H1 (cell line): ENCODE results near the gene SFMBT2. TPM values are rescaled to one million over a fixed set of nuclear protein-coding genes. Genes with fewer than 3 reads are reported as not detected.

Experiments used
- CTCF ChIA-PET: fragments of 300-600 bp; sonication (Branson Sonifier 250); formaldehyde crosslinking; loops from one replicate; lab custom pipeline; 2021; ENCODE audit not compliant: partially characterized antibody; lab: Charles Lee
- POLR2A ChIA-PET: fragments of 300-600 bp; sonication (Branson Sonifier 250); formaldehyde crosslinking; loops from one replicate; lab custom pipeline; 2021; ENCODE audit warnings: inconsistent platforms; ENCODE audit not compliant: partially characterized antibody; lab: Charles Lee
- DNase-seq, 2 experiments: peaks; one replicate each; pipeline versions ENCODE4 v3.0.0 to v3.0.0-alpha.2; 2010 to 2022; ENCODE audit warnings: low spot score in 2 of 2, low read depth in 1 of 2, mixed read lengths in 1 of 2
- FAIRE-seq: peaks from 2 replicates; lab custom pipeline; 2011; peaks lifted over from hg19 to GRCh38; lab: Jason Lieb, UNC
- H2AFZ ChIP-seq: 2 replicates; pipeline ENCODE4 v1.8.1; 2012; ENCODE audit warnings: low read length, inconsistent platforms
- H2AK5ac ChIP-seq: 2 replicates; pipeline ENCODE4 v1.6.1; 2013; ENCODE audit warnings: low read depth, low read length
- H2BK120ac ChIP-seq: replicated peaks from 2 replicates; pipeline ENCODE3; 2013; ENCODE audit warnings: low read depth, low read length, inconsistent platforms
- H2BK12ac ChIP-seq: 2 replicates; pipeline ENCODE4 v1.6.1; 2013; ENCODE audit warnings: low read depth, low read length
- H2BK15ac ChIP-seq: 2 replicates; pipeline ENCODE4 v1.6.1; 2013; ENCODE audit warnings: low read length
- H2BK20ac ChIP-seq: 2 replicates; pipeline ENCODE4 v1.6.1; 2013; ENCODE audit warnings: low read length
- H2BK5ac ChIP-seq: 2 replicates; pipeline ENCODE4 v1.6.1; 2013; ENCODE audit warnings: low read depth, low read length
- H3K14ac ChIP-seq: 2 replicates; pipeline ENCODE4 v1.6.1; 2013; ENCODE audit warnings: inconsistent platforms; ENCODE audit not compliant: insufficient read length
- H3K18ac ChIP-seq: 2 replicates; pipeline ENCODE4 v1.6.1; 2013; ENCODE audit warnings: low read length; ENCODE audit errors: extremely low read depth
- H3K23ac ChIP-seq: 2 replicates; pipeline ENCODE4 v1.6.1; 2013; ENCODE audit warnings: inconsistent platforms; ENCODE audit not compliant: insufficient read length
- H3K23me2 ChIP-seq: 2 replicates; pipeline ENCODE4 v1.6.1; 2013; ENCODE audit warnings: low read depth, low read length
- H3K27ac ChIP-seq: 2 replicates; pipeline ENCODE4 v1.6.1; 2011; ENCODE audit warnings: low read depth, low read length, inconsistent platforms
- H3K27me3 ChIP-seq, 4 experiments: replicated peaks in 1 of 4; 1 replicate in 1 of 4; 2 replicates in 3 of 4; pipeline versions ENCODE4 v1.6.1 to v1.8.1; 2011 to 2013; ENCODE audit warnings: low read length in 3 of 4, mild to moderate bottlenecking in 3 of 4, inconsistent platforms in 2 of 4, mixed read lengths in 2 of 4, moderate library complexity in 1 of 4; ENCODE audit not compliant: control insufficient read depth in 3 of 4, insufficient read depth in 3 of 4; ENCODE audit errors: extremely low read depth in 1 of 4
- H3K36me3 ChIP-seq, 4 experiments: 2 replicates each; pipeline versions ENCODE4 v1.6.1 to v1.8.1; 2011 to 2013; ENCODE audit warnings: mild to moderate bottlenecking in 4 of 4, low read length in 3 of 4, moderate library complexity in 2 of 4, control low read depth in 1 of 4, inconsistent platforms in 1 of 4; ENCODE audit not compliant: insufficient read depth in 4 of 4, control insufficient read depth in 2 of 4
- H3K4ac ChIP-seq: replicated peaks from 2 replicates; pipeline ENCODE3; 2013; ENCODE audit warnings: low read length, low read depth, mixed read lengths, inconsistent platforms; ENCODE audit not compliant: insufficient read length
- H3K4me1 ChIP-seq, 4 experiments: replicated peaks in 1 of 4; 1 replicate in 1 of 4; 2 replicates in 3 of 4; pipeline versions ENCODE4 v1.6.1 to v1.8.1; 2011 to 2013; ENCODE audit warnings: low read length in 3 of 4, inconsistent platforms in 2 of 4, mixed read lengths in 1 of 4; ENCODE audit not compliant: insufficient read depth in 4 of 4, control insufficient read depth in 3 of 4
- H3K4me2 ChIP-seq, 2 experiments: 2 replicates each; pipeline versions ENCODE4 v1.6.1 to v1.8.1; 2011 to 2013; ENCODE audit warnings: low read depth in 2 of 2, low read length in 2 of 2, control low read depth in 1 of 2, inconsistent platforms in 1 of 2, mild to moderate bottlenecking in 1 of 2; ENCODE audit not compliant: insufficient read depth in 1 of 2
- H3K4me3 ChIP-seq, 4 experiments: fragments of 200-600, 300-600 bp in 1 of 4; sonication (generic), shearing (Covaris generic), sonication (Bioruptor Twin) in 1 of 4; 2 replicates each; pipeline versions ENCODE4 v1.5.1 to v1.8.1; 2011 to 2016; ENCODE audit warnings: low read length in 4 of 4, low read depth in 3 of 4, control low read depth in 2 of 4, inconsistent platforms in 2 of 4, mild to moderate bottlenecking in 2 of 4, mixed read lengths in 1 of 4, moderate library complexity in 1 of 4; ENCODE audit not compliant: insufficient read depth in 2 of 4; ENCODE audit errors: extremely low read depth in 1 of 4
- H3K56ac ChIP-seq: replicated peaks from 2 replicates; pipeline ENCODE3; 2013; ENCODE audit warnings: low read depth, mild to moderate bottlenecking, mixed read lengths, low read length, inconsistent platforms; ENCODE audit not compliant: insufficient read length
- H3K79me1 ChIP-seq: 2 replicates; pipeline ENCODE4 v1.6.1; 2013; ENCODE audit warnings: low read depth, low read length, control low read depth
- H3K79me2 ChIP-seq, 2 experiments: 2 replicates each; pipeline versions ENCODE4 v1.6.1 to v1.8.1; 2012 to 2013; ENCODE audit warnings: low read length in 2 of 2, mild to moderate bottlenecking in 2 of 2, inconsistent platforms in 1 of 2; ENCODE audit not compliant: insufficient read depth in 2 of 2, control insufficient read depth in 1 of 2
- H3K9ac ChIP-seq, 4 experiments: replicated peaks in 1 of 4; 1 replicate in 1 of 4; 2 replicates in 3 of 4; pipeline versions ENCODE4 v1.6.1 to v1.8.1; 2011 to 2013; ENCODE audit warnings: low read depth in 3 of 4, low read length in 3 of 4, control low read depth in 2 of 4, mild to moderate bottlenecking in 2 of 4, moderate library complexity in 2 of 4, inconsistent platforms in 1 of 4; ENCODE audit errors: extremely low read depth in 1 of 4
- H3K9me3 ChIP-seq, 2 experiments: 2 replicates each; pipeline versions ENCODE4 v1.6.1 to v1.8.1; 2012 to 2013; ENCODE audit warnings: mild to moderate bottlenecking in 2 of 2, moderate library complexity in 2 of 2, control low read depth in 1 of 2, inconsistent platforms in 1 of 2, low read depth in 1 of 2, low read length in 1 of 2, mixed read lengths in 1 of 2; ENCODE audit not compliant: insufficient read depth in 2 of 2
- H4K20me1 ChIP-seq, 2 experiments: replicated peaks in 1 of 2; 2 replicates each; pipeline versions ENCODE3 to v1.8.1; 2011 to 2013; ENCODE audit warnings: inconsistent platforms in 2 of 2, low read length in 2 of 2, mild to moderate bottlenecking in 1 of 2; ENCODE audit not compliant: insufficient read depth in 2 of 2, control insufficient read depth in 1 of 2
- H4K5ac ChIP-seq: 2 replicates; pipeline ENCODE4 v1.6.1; 2013; ENCODE audit warnings: low read length, low read depth, mixed read lengths, inconsistent platforms; ENCODE audit not compliant: insufficient read length
- H4K8ac ChIP-seq: 2 replicates; pipeline ENCODE4 v1.8.0; 2013; ENCODE audit warnings: mild to moderate bottlenecking, moderate library complexity, low read length, inconsistent platforms; ENCODE audit not compliant: insufficient read depth; ENCODE audit errors: extremely low read depth
- H4K91ac ChIP-seq: replicated peaks from 2 replicates; pipeline ENCODE3; 2013; ENCODE audit warnings: low read length, mixed read lengths, inconsistent platforms; ENCODE audit not compliant: insufficient read length
- BCL11A ChIP-seq, 2 experiments: IDR thresholded peaks; one replicate each; pipeline ENCODE4 v1.6.1; 2011; ENCODE audit warnings: low read depth in 2 of 2, low read length in 2 of 2, mild to moderate bottlenecking in 2 of 2
- CTBP2 ChIP-seq: IDR thresholded peaks from 2 replicates; pipeline ENCODE4 v1.7.0; 2011; ENCODE audit warnings: borderline replicate concordance, mild to moderate bottlenecking, moderate library complexity, mixed read lengths, low read length; ENCODE audit not compliant: insufficient read depth, insufficient read length
- HDAC6 ChIP-seq: IDR thresholded peaks from one replicate; pipeline ENCODE4 v1.7.1; 2012; ENCODE audit warnings: low read depth, mild to moderate bottlenecking, inconsistent platforms, low read length, moderate library complexity
- KDM1A ChIP-seq: fragments of 200-600, 300-600 bp; sonication (generic); IDR thresholded peaks from 2 replicates; pipeline ENCODE4 v1.7.1; 2016; ENCODE audit warnings: mild to moderate bottlenecking, low read length, borderline replicate concordance
- KDM5A ChIP-seq: fragments of 200-600 bp; IDR thresholded peaks from 2 replicates; pipeline ENCODE4 v1.7.1; 2012; ENCODE audit warnings: mild to moderate bottlenecking, low read length, inconsistent platforms, mixed read lengths
- NRF1 ChIP-seq: IDR thresholded peaks from 2 replicates; pipeline ENCODE4 v1.6.1; 2011; ENCODE audit warnings: mild to moderate bottlenecking, low read depth, low read length, improper control_type of control experiment
- PHF8 ChIP-seq: fragments of 200-600 bp; sonication (generic); conservative IDR thresholded peaks from 2 replicates; pipeline ENCODE4 v1.7.1; 2012; ENCODE audit warnings: low read depth, mild to moderate bottlenecking, inconsistent platforms, low read length, moderate library complexity
- POLR2A ChIP-seq, 2 experiments: IDR thresholded peaks; 1 replicate in 1 of 2; 2 replicates in 1 of 2; pipeline ENCODE4 v1.6.1; 2011; ENCODE audit warnings: low read depth in 2 of 2, low read length in 2 of 2, mild to moderate bottlenecking in 2 of 2; ENCODE audit errors: control extremely low read depth in 1 of 2
- SIX5 ChIP-seq: IDR thresholded peaks from 2 replicates; pipeline ENCODE4 v1.6.1; 2011; ENCODE audit warnings: mild to moderate bottlenecking, low read depth, low read length
- SP2 ChIP-seq: IDR thresholded peaks from 2 replicates; pipeline ENCODE4 v1.6.1; 2012; ENCODE audit warnings: mild to moderate bottlenecking, low read length, inconsistent platforms
- SRF ChIP-seq: IDR thresholded peaks from 2 replicates; pipeline ENCODE4 v1.6.1; 2011; ENCODE audit warnings: mild to moderate bottlenecking, low read depth, low read length, moderate library complexity
- TEAD4 ChIP-seq: IDR thresholded peaks from 2 replicates; pipeline ENCODE4 v1.6.1; 2012; ENCODE audit warnings: low read depth, low read length, inconsistent platforms, mixed read lengths
- YY1 ChIP-seq: IDR thresholded peaks from 2 replicates; pipeline ENCODE4 v1.6.1; 2011; ENCODE audit warnings: low read depth, mild to moderate bottlenecking, low read length
- WGBS, 2 experiments: shearing (Covaris generic) in 1 of 2; methylation state at CpG; one replicate each; pipeline versions ENCODE4 v1.1.6 to v1.1.7; 2013 to 2015; ENCODE audit warnings: low lambda C conversion rate in 2 of 2, mixed read lengths in 2 of 2, inconsistent platforms in 1 of 2, low coverage in 1 of 2, missing lambda C conversion rate in 1 of 2; ENCODE audit not compliant: insufficient replicate concordance in 2 of 2, insufficient coverage in 1 of 2, insufficient read length in 1 of 2; ENCODE audit errors: extremely low coverage in 1 of 2, missing lambda C conversion rate in 1 of 2; 5-methylcytosine and 5-hydroxymethylcytosine counted together
- polyA plus RNA-seq, 7 experiments: library from polyadenylated mRNA; depleted of rRNA in 3 of 7; stranded (reverse) in 5 of 7; unstranded in 2 of 7; fragments of >200 nt in 5 of 7; fragments of 200-250 nt in 2 of 7; gene quantifications; 1 replicate in 5 of 7; 2 replicates in 1 of 7; 4 replicates in 1 of 7; pipeline versions ENCODE4 v1.2.1 to v1.2.3, GENCODE V29; 2011 to 2013; ENCODE audit warnings: missing spikeins in 2 of 7, mixed read lengths in 2 of 7
- total RNA-seq: library from RNA; stranded (reverse); fragmentation: NEBNext Ultra II Directional; extraction: Animal tissue kit (Norgen Biotek cat#: 25700); gene quantifications from 2 replicates; pipeline ENCODE4 v1.2.1, GENCODE V29; 2021

The SFMBT2 gene
- total and polyA plus RNA-seq, 2 of the 8 experiments (the other 6 are each of a cell fraction or from before 2014, with no cell fraction given): 2.9 to 11.0 TPM

DNA sequence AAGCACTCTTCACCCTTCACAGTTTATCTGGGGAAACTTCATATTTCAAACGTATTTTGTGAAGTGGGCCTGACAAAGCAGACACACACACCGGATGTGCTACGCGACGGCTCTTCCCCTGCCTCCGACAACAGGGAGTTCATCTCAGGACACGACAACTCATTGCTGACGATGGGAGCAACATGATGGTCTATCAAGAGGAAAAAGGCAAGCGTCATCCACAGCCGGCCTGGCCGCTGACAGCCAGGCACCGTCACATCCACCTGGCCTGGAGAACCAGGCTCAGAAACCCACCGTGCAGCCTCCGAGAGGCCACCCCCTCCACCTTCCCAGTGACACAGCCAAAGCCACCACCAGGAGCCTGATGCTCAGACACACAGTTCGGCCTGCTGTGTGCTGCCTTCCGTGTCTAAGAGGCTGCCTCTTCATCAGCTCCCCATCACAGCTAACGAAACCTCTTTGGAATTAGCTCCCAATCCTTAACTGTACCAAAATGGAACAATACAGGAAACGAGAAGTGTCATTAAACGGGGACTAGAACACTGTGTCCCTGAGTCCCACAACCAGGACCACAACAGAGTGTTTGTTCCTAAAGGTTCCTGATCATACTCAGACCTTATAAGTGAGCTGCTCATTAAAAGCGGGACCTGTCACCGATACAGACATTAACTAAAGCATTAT lies 76.7 kb downstream of the SFMBT2 start:
- H4K5ac ChIP-seq: no peak overlapping the region
- H3K27ac ChIP-seq: no peak overlapping the region
- H2BK120ac ChIP-seq: no peak overlapping the region
- ChIA-PET CTCF (interaction anchor here (0.5 to 1.8 kb wide), 2 partner anchors 10 to 16 kb away, joined by 3 to 7 read pairs; no protein-coding TSS in a partner anchor), POLR2A (interaction anchor here (1.2 kb wide), 1 partner anchor 14 kb away, joined by 3 read pairs; no protein-coding TSS in a partner anchor)
- H3K4me1 ChIP-seq: peaks cover 4 to 8% (median 7%) of the 10 kb centered on the region in 4 experiments; a peak in 5 of 7 replicates
- peak overlapping the region; percentile 35; the same call in 1 of the 2 replicates for H2BK5ac ChIP-seq
- no peak overlapping the region for H3K4ac ChIP-seq
- no peaks in the 10 kb centered on the region; the same call in 1 of the 2 replicates for H3K23me2 ChIP-seq
- no peak overlapping the region for H2AFZ ChIP-seq
- H3K9ac ChIP-seq: no peak overlapping the region
- peak overlapping the region; percentile 28 for H4K8ac ChIP-seq
- no peaks in the 10 kb centered on the region for H3K27me3 ChIP-seq
- H3K4me3 ChIP-seq: no peak overlapping the region
- no peaks in the 10 kb centered on the region for H4K20me1 ChIP-seq
- H3K79me2 ChIP-seq: peaks cover 0 to 9% of the 10 kb centered on the region in 2 experiments; a peak in 2 of 4 replicates
- H3K79me1 ChIP-seq: peaks cover 4% of the 10 kb centered on the region
- H3K18ac ChIP-seq: peak overlapping the region; percentile 9; the same call in 1 of the 2 replicates
- H3K56ac ChIP-seq: no peak overlapping the region
- WGBS, 2 experiments: 81% methylated on average over 21 of the region's 21 CpGs; no CpG with 5 or more reads in 1 of the 2 experiments
- H2BK12ac ChIP-seq: 0 out of 2 replicates have a peak overlapping the region, but pooled peaks have one; percentile 40
- no peak overlapping the region for H3K23ac ChIP-seq
- no peak overlapping the region for H3K14ac ChIP-seq
- DNase-seq (no peak), FAIRE-seq (no peak)
- H2BK15ac ChIP-seq: no peak overlapping the region
- H2BK20ac ChIP-seq: no peak overlapping the region
- peaks cover 0 to 3% (median 0%) of the 10 kb centered on the region in 4 experiments; a peak in 2 of 8 replicates for H3K36me3 ChIP-seq
- peaks cover 1 to 8% of the 10 kb centered on the region in 2 experiments for H3K9me3 ChIP-seq
- H4K91ac ChIP-seq: no peak overlapping the region
- no peak overlapping the region for H2AK5ac ChIP-seq
- H3K4me2 ChIP-seq: peak overlapping the region in 1 of 2 experiments; percentile 21; a peak in 2 of 4 replicates
- no peak for TF ChIP-seq BCL11A (IDR thresholded peaks at IDR 0.05; ENCODE audit: low read depth in 2 of 2, low read length in 2 of 2)
- TF ChIP-seq TEAD4: no peak
- TF ChIP-seq KDM5A: no peak
- no peak for TF ChIP-seq CTBP2
- TF ChIP-seq HDAC6: no peak
- TF ChIP-seq PHF8: no peak
- TF ChIP-seq SRF: no peak
- TF ChIP-seq KDM1A: no peak
- TF ChIP-seq SIX5: no peak
- no peak for TF ChIP-seq YY1
- no peak for TF ChIP-seq POLR2A (IDR thresholded peaks at IDR 0.05; ENCODE audit: control extremely low read depth in 1 of 2, low read depth in 2 of 2, low read length in 2 of 2)
- no peak for TF ChIP-seq SP2
- TF ChIP-seq NRF1: no peak
